Activated T-cell treated with anti-CD3 and anti-CD28 coated beads for 24 hours (primary cell): ENCODE data around the gene KCND3.

ENCODE experiments used
- DNase-seq: peaks from one replicate; pipeline ENCODE4 v3.0.0-alpha.2; 2020; ENCODE audit warnings: low read depth

KCND3 gene

GRCh38 chr1:111958851-111959250 lies 30.6 kb downstream of the KCND3 start:
- no peak for DNase-seq

GRCh38 chr1:111958075-111958474 lies 31.4 kb downstream of the KCND3 start:
- no peak for DNase-seq

- DNase-seq: no peak
Measured at GRCh38 chr1:111956155-111956771, 33.2 kb downstream of the KCND3 start.

DNA sequence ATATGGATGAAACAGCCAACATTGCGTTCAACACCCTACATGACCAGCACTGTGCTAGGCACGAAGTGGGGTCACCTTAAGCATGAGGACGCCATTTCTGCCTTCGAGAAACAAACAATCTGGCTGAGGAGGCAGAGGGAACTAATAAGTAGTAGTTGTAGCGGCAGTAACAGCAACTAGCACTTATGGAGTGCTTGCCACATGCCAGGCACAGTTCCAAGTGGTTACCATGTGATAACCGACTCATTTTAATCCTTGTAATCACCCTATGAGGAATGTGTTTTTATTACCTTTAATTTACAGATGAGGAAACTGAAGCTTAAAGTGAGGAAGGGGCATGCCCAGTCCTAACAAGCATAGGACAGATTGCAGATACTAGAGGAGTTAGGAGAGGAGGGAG lies 33.7 kb downstream of the KCND3 start:
- DNase-seq: no peak

GRCh38 chr1:111953797-111954196 lies 35.7 kb downstream of the KCND3 start:
- no peak for DNase-seq

DNA sequence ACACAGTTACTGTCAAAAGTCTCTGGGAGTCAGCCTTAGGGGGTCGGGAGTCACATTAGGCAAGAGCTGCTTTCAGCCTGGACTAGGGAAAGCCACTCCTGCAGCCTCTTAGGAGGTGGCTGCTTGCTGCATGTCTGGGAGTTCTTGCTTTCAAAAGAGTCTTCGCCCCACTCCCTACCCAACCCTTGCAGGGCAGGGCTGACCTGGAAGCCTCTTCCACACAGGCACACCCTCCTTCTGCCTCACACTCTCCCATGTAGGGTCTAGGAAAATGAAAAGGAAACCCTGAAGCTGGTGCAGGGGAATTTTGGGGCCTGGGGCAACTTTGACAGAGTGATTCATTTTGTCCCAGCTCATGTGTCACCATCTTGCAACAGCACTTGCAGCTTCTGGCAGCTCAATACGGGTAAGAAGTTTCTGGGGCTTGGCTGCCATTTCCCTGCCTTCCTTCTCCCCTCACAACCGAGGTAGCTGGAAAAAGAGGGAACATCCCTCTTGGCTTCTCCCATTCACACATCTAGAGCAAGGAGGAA lies 37.3 kb downstream of the KCND3 start:
- DNase-seq: no peak

DNA sequence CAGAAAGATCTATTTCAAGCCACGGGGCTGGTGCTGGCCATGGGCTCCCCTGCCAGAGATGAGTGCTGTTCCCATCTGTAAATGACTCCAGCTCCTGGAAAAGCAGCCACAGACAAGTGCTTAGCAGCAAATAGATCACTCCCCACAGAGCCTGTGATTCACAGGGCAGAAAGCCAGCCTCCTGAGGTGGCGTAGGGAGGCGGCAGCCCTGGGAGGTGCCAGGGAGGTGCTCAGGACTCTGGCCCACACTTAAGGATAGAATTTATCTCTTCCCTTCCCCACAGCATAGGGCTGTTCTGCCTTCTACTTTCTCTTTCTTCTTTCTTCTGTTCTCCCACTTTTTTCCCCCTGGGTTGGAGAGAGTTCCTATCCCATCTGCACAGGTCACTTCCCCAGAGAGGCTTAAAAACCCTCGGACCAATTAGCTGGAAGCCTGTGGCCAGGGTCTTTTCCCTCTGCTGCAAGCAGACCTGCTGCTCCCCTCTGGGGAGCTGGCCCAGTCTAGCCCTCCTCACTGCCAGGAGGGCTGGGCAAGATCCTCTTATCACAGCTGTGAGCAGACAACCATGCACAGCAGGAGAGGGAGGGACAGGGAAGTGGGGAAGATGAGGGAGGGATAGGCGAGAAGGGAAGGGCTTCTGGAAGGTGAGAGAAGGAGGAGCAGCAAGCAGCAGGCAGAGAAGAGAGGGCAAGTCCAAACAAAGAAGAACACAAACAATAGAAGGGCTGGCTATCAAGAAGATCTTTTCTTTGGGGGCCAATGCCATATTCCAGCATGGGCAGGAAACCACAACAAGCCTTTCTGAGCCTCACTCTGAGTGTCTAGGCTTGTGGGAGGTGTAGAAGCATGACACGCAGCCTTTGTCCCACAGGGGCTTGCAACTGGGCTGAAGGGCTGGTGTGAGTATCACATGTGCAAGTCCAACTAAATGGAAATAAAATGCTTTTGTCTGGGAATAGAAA lies 41.0 kb downstream of the KCND3 start:
- no peak for DNase-seq

- DNase-seq: no peak
Measured at GRCh38 chr1:111943846-111944749, 45.4 kb downstream of the KCND3 start.

DNA sequence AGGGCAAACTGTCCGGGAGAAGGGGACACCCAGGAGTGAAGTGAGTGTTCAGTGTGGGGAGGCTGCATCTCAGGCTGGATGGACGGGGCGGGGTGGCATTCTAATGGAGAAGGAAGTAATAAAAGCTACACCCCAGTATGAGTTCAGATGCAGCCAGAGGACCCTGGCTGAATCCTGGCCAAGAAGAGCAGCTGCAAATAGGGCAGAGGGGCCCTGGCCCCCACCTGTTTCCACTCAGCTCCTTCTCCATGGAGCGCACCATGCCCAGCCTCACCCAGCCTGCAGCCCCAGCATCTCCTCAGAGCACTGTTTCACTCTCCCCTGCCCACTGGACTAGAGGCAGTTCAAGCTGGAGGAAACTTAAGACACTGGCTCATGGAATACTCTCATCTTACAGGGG lies 46.4 kb downstream of the KCND3 start:
- no peak for DNase-seq

- no peak for DNase-seq
Measured at GRCh38 chr1:111938536-111938935, 50.9 kb downstream of the KCND3 start.

- DNase-seq: no peak
Measured at GRCh38 chr1:111938123-111938522, 51.3 kb downstream of the KCND3 start.

DNA sequence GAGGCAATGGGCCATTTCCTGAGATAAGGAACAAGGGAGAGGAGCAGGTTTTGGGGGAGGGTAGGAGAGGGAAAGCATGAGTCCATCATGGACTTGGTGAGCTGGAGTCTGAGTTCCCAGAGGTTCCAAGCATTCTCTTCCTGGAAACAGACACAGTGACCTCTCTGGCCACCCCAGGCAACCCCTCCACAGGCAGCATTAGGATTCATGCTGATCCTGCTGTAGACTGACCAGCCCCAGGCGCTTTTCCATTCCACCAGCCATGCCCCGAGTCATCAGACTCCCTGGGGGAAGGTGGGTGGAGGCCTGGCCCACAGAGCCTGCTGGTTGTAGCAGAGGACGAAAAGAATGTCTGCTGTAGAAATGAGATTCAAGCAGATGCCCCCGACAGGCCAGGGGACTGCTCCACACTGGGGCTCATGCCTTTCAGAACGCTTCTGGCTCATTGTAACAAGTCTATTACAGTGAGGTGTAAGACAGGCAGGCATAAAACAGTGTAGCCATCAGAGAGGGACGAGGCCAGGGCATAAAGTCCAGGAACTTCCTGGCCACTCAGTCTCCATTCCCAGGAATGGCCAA lies 52.2 kb downstream of the KCND3 start:
- DNase-seq: no peak

- DNase-seq: no peak
Measured at GRCh38 chr1:111934106-111934852, 55.2 kb downstream of the KCND3 start.

GRCh38 chr1:111930356-111930755 lies 59.1 kb downstream of the KCND3 start:
- DNase-seq: no peak

- no peak for DNase-seq
Measured at GRCh38 chr1:111928531-111928930, 60.9 kb downstream of the KCND3 start.

DNA sequence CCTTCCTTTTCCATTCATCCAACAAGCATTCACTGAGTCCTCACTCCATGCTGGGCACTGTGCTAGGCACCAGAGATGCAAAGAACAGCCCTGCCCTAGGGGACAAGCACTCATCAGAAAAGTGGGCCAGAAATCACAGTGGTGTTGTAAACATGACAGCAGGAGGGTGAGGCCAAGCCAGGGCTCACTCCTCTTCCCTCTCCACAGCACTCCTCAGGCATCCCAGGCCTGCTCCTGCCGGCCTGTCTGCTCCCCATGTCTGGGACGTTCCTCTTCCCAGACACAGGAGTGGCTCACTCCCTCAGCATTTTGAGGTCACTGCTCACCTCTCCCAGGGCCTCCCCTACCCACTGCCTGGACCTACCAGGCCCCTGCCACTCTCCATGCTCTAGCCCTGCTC lies 61.8 kb downstream of the KCND3 start:
- DNase-seq: no peak

DNA sequence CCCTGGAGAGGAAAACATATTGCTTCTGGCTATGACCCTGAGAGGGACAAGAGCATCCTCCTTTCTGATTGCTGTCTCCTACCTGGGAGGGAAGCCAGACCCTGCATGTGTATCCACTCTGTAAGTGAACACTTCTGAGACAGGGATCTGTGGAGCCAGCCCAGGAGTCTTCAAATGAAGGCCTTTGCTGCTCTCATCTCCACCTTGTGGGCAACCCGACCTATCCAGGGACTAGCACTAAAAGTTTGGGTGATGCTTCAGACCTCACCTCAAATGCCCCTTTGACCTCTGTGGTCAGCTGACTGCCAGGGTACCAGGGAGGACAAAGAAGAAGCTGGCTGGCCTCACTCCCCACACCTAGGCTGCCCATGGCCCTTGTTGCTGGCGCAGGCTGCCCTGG lies 64.7 kb downstream of the KCND3 start:
- DNase-seq: no peak

GRCh38 chr1:111923766-111924165 lies 65.7 kb downstream of the KCND3 start:
- no peak for DNase-seq

GRCh38 chr1:111921948-111922347 lies 67.5 kb downstream of the KCND3 start:
- no peak for DNase-seq

- DNase-seq: no peak
Measured at GRCh38 chr1:111920221-111921024, 69.0 kb downstream of the KCND3 start.
